ENCODE data around the gene PTGDR2. TPM values are rescaled to one million over a fixed set of nuclear protein-coding genes. Genes with fewer than 3 reads are reported as not detected.
A peak's percentile ranks its signal among the peaks of the same experiment; 100 is the strongest.

Gene PTGDR2
- total RNA-seq, 1 experiment from 2014 or later = not detected

- Histone ChIP-seq H3K27me3 (no peaks in the 10 kb centered on the region), H3K27ac (no peak overlapping the region), H3K4me1 (peaks cover 5% of the 10 kb centered on the region; the same call in 1 of the 2 replicates), H3K4me3 (no peak overlapping the region), H3K9me3 (replicated peaks) (no peaks in the 10 kb centered on the region), H3K36me3 (no peaks in the 10 kb centered on the region)
- no peak for DNase-seq
These were observed 13.7 kb upstream of the PTGDR2 start for GRCh38 chr11:60869451-60869825.

GRCh38 chr11:60868682-60869450 lies 13.1 kb upstream of the PTGDR2 start:
- H3K36me3 ChIP-seq = no peaks in the 10 kb centered on the region
- no peaks in the 10 kb centered on the region for H3K27me3 ChIP-seq
- no peak for DNase-seq
- H3K4me1 ChIP-seq = peaks cover 5% of the 10 kb centered on the region; the same call in 1 of the 2 replicates
- no peak overlapping the region for H3K27ac ChIP-seq
- no peak overlapping the region for H3K4me3 ChIP-seq
- H3K9me3 ChIP-seq (replicated peaks) = no peaks in the 10 kb centered on the region

- Histone ChIP-seq H3K36me3 (no peaks in the 10 kb centered on the region), H3K27me3 (no peaks in the 10 kb centered on the region), H3K9me3 (replicated peaks) (no peaks in the 10 kb centered on the region), H3K4me1 (peaks cover 5% of the 10 kb centered on the region; the same call in 1 of the 2 replicates), H3K4me3 (no peak overlapping the region), H3K27ac (no peak overlapping the region)
- DNase-seq = no peak
These were observed 12.3 kb upstream of the PTGDR2 start for GRCh38 chr11:60867871-60868681.

- Histone ChIP-seq H3K9me3 (replicated peaks) (no peaks in the 10 kb centered on the region), H3K4me3 (no peak within 1 kb of the TSS), H3K36me3 (no peaks in the 10 kb centered on the region), H3K27me3 (no peaks in the 10 kb centered on the region), H3K27ac (no peak within 1 kb of the TSS), H3K4me1 (peaks cover 2% of the 10 kb centered on the region; the same call in 1 of the 2 replicates)
- peak in 1 of 2 experiments; percentile 14 for DNase-seq
These were observed 11.4 kb upstream of the PTGDR2 start, which contains the start of gene ZP1 for GRCh38 chr11:60866911-60867870. Gene ZP1 (plus strand): TSS chr11:60867542. CDS start chr11:60867562, 20 bp downstream.

GRCh38 chr11:60864856-60865513 lies 9.2 kb upstream of the PTGDR2 start:
- Histone ChIP-seq H3K27ac (no peak overlapping the region), H3K9me3 (replicated peaks) (no peaks in the 10 kb centered on the region)
- DNase-seq = no peak

GRCh38 chr11:60863550-60864521 lies 8.1 kb upstream of the PTGDR2 start:
- Histone ChIP-seq H3K27me3 (no peaks in the 10 kb centered on the region), H3K36me3 (no peaks in the 10 kb centered on the region), H3K27ac (no peak overlapping the region), H3K4me3 (no peak overlapping the region), H3K4me1 (no peaks in the 10 kb centered on the region), H3K9me3 (replicated peaks) (no peaks in the 10 kb centered on the region)
- no peak for DNase-seq

More at GRCh38 chr11:60864856-60865513, 9.2 kb upstream of the PTGDR2 start:
- Histone ChIP-seq H3K36me3 (no peaks in the 10 kb centered on the region), H3K4me1 (no peaks in the 10 kb centered on the region), H3K27me3 (no peaks in the 10 kb centered on the region), H3K4me3 (no peak overlapping the region)

GRCh38 chr11:60862171-60862570 lies 6.4 kb upstream of the PTGDR2 start:
- Histone ChIP-seq H3K9me3 (replicated peaks) (no peaks in the 10 kb centered on the region), H3K27ac (no peak overlapping the region)
- no peak for DNase-seq

GRCh38 chr11:60860943-60861342 lies 5.2 kb upstream of the PTGDR2 start:
- Histone ChIP-seq H3K36me3 (no peaks in the 10 kb centered on the region), H3K4me1 (no peaks in the 10 kb centered on the region), H3K27me3 (no peaks in the 10 kb centered on the region), H3K4me3 (no peak overlapping the region), H3K27ac (no peak overlapping the region), H3K9me3 (replicated peaks) (no peaks in the 10 kb centered on the region)
- DNase-seq = peak; percentile 79 to 87

More at GRCh38 chr11:60862171-60862570, 6.4 kb upstream of the PTGDR2 start:
- Histone ChIP-seq H3K4me1 (no peaks in the 10 kb centered on the region), H3K27me3 (no peaks in the 10 kb centered on the region), H3K4me3 (no peak overlapping the region), H3K36me3 (no peaks in the 10 kb centered on the region)

- Histone ChIP-seq H3K4me1 (no peaks in the 10 kb centered on the region), H3K4me3 (no peak overlapping the region), H3K36me3 (no peaks in the 10 kb centered on the region), H3K27me3 (no peaks in the 10 kb centered on the region), H3K27ac (no peak overlapping the region), H3K9me3 (replicated peaks) (no peaks in the 10 kb centered on the region)
- DNase-seq = no peak
These were observed 4.0 kb upstream of the PTGDR2 start for GRCh38 chr11:60859616-60860250.

- Histone ChIP-seq H3K9me3 (replicated peaks) (no peaks in the 10 kb centered on the region), H3K4me1 (no peaks in the 10 kb centered on the region), H3K27me3 (no peaks in the 10 kb centered on the region), H3K27ac (no peak overlapping the region), H3K36me3 (no peaks in the 10 kb centered on the region), H3K4me3 (no peak overlapping the region)
- DNase-seq = no peak
These were observed 3.1 kb upstream of the PTGDR2 start for GRCh38 chr11:60858731-60859464.

- Histone ChIP-seq H3K27ac (no peak overlapping the region), H3K4me1 (no peaks in the 10 kb centered on the region)
These were observed 2.5 kb upstream of the PTGDR2 start for GRCh38 chr11:60858236-60858635.

More at GRCh38 chr11:60858236-60858635, 2.5 kb upstream of the PTGDR2 start:
- no peaks in the 10 kb centered on the region for H3K36me3 ChIP-seq
- no peaks in the 10 kb centered on the region for H3K27me3 ChIP-seq
- no peak for DNase-seq
- H3K4me3 ChIP-seq = no peak overlapping the region
- H3K9me3 ChIP-seq (replicated peaks) = no peaks in the 10 kb centered on the region
